DMS153 treated with DMSO at 0.1 percent for 48 hours (cell line): ENCODE data around the gene COL6A1.
"Not testable (repeated sequence)": the region's sequence is repeated elsewhere in the genome, so short reads cannot be mapped to it uniquely, and the experiment has no call there.

Experiments used
- DNase-seq: peaks from one replicate; lab custom pipeline; 2025; ENCODE audit not compliant: unreplicated experiment; lab: John Stamatoyannopoulos, UW

Gene COL6A1

GRCh38 chr21:45944601-45945000, 37.0 kb upstream of the COL6A1 start:
- DNase-seq = no peak

GRCh38 chr21:45945066-45945867, 36.3 kb upstream of the COL6A1 start:
- DNase-seq = no peak

- DNase-seq = no peak
These were observed 35.7 kb upstream of the COL6A1 start for GRCh38 chr21:45945868-45946210.

GRCh38 chr21:45947296-45947695, 34.3 kb upstream of the COL6A1 start:
- no peak for DNase-seq

- no peak for DNase-seq
These were observed 33.8 kb upstream of the COL6A1 start for GRCh38 chr21:45947716-45948255.

GRCh38 chr21:45948576-45949141, 32.9 kb upstream of the COL6A1 start:
- DNase-seq = no peak

- no peak for DNase-seq
These were observed 31.4 kb upstream of the COL6A1 start for GRCh38 chr21:45949928-45950739.

- DNase-seq = no peak
These were observed 30.6 kb upstream of the COL6A1 start for GRCh38 chr21:45950740-45951515.

GRCh38 chr21:45951676-45952075, 29.9 kb upstream of the COL6A1 start:
- DNase-seq = no peak

- not testable (repeated sequence) for DNase-seq
These were observed 29.0 kb upstream of the COL6A1 start for GRCh38 chr21:45952527-45952926.

- no peak for DNase-seq
These were observed 28.6 kb upstream of the COL6A1 start for GRCh38 chr21:45952974-45953373.

- DNase-seq = no peak
These were observed 27.3 kb upstream of the COL6A1 start for GRCh38 chr21:45954261-45954660.

- no peak for DNase-seq
These were observed 26.6 kb upstream of the COL6A1 start for GRCh38 chr21:45954921-45955320.

GRCh38 chr21:45957551-45957950, 24.0 kb upstream of the COL6A1 start:
- DNase-seq = no peak

GRCh38 chr21:45957981-45958600, 23.5 kb upstream of the COL6A1 start:
- DNase-seq = no peak

- DNase-seq = no peak
These were observed 22.4 kb upstream of the COL6A1 start for GRCh38 chr21:45959182-45959581.

- DNase-seq = no peak
These were observed 21.7 kb upstream of the COL6A1 start for GRCh38 chr21:45959779-45960390.

- DNase-seq = not testable (repeated sequence)
These were observed 20.2 kb upstream of the COL6A1 start for GRCh38 chr21:45961408-45961807.

GRCh38 chr21:45962531-45963231, 18.9 kb upstream of the COL6A1 start:
- DNase-seq = no peak

- DNase-seq = no peak
These were observed 18.4 kb upstream of the COL6A1 start for GRCh38 chr21:45963232-45963570.
